HG03558 (cell line): Measurements from ENCODE around the gene DNAH5.
A peak's percentile ranks its signal among the peaks of the same experiment; 100 is the strongest.
"Not testable (repeated sequence)": the region's sequence is repeated elsewhere in the genome, so short reads cannot be mapped to it uniquely, and the experiment has no call there.

Experiments used
- ATAC-seq: cut with Tn5 transposase; IDR thresholded peaks from one replicate; pipeline ENCODE4 v1.9.1; 2021; ENCODE audit warnings: moderate number of reproducible peaks; ENCODE audit not compliant: unreplicated experiment; ENCODE audit errors: extremely low read depth

DNAH5 gene

GRCh38 chr5:13944560-13945199, at the start of gene DNAH5:
TSS of gene DNAH5 (minus strand) at chr5:13944688. CDS start at chr5:13944438, 250 bp downstream.
- ATAC-seq, result no peak

GRCh38 chr5:13993926-13994325, 49.4 kb upstream of the DNAH5 start:
- ATAC-seq, result no peak

GRCh38 chr5:13992795-13993194, 48.3 kb upstream of the DNAH5 start:
- no peak for ATAC-seq

- no peak for ATAC-seq
These were observed 46.9 kb upstream of the DNAH5 start for GRCh38 chr5:13991365-13991764.

GRCh38 chr5:13990896-13991295, 46.4 kb upstream of the DNAH5 start:
- no peak for ATAC-seq

GRCh38 chr5:13989832-13990231, 45.3 kb upstream of the DNAH5 start:
- ATAC-seq, result no peak

- ATAC-seq, result no peak
These were observed 43.5 kb upstream of the DNAH5 start for GRCh38 chr5:13987843-13988464.

GRCh38 chr5:13985731-13986418, 41.4 kb upstream of the DNAH5 start:
- ATAC-seq, result no peak

- ATAC-seq, result not testable (repeated sequence)
These were observed 40.4 kb upstream of the DNAH5 start for GRCh38 chr5:13984888-13985287.

GRCh38 chr5:13976867-13977830, 32.7 kb upstream of the DNAH5 start:
- ATAC-seq, result no peak

- ATAC-seq, result no peak
These were observed 31.7 kb upstream of the DNAH5 start for GRCh38 chr5:13976223-13976622.

- no peak for ATAC-seq
These were observed 30.8 kb upstream of the DNAH5 start for GRCh38 chr5:13975246-13975645.

GRCh38 chr5:13973724-13974123, 29.2 kb upstream of the DNAH5 start:
- no peak for ATAC-seq

GRCh38 chr5:13972029-13972428, 27.5 kb upstream of the DNAH5 start:
- ATAC-seq, result no peak

- peak; percentile 62 for ATAC-seq
These were observed 12.7 kb upstream of the DNAH5 start for GRCh38 chr5:13957032-13957645.

GRCh38 chr5:13956471-13956870, 12.0 kb upstream of the DNAH5 start:
- ATAC-seq, result no peak

GRCh38 chr5:13955896-13956295, 11.4 kb upstream of the DNAH5 start:
- no peak for ATAC-seq

GRCh38 chr5:13946111-13946510, 1.6 kb upstream of the DNAH5 start:
- ATAC-seq, result no peak

GRCh38 chr5:13945271-13945670, 783 bp upstream of the DNAH5 start:
- no peak for ATAC-seq

- no peak for ATAC-seq
These were observed 812 bp downstream of the DNAH5 start for GRCh38 chr5:13943676-13944075.
